Measurements from ENCODE around the gene RITA1.

The RITA1 gene

DNA sequence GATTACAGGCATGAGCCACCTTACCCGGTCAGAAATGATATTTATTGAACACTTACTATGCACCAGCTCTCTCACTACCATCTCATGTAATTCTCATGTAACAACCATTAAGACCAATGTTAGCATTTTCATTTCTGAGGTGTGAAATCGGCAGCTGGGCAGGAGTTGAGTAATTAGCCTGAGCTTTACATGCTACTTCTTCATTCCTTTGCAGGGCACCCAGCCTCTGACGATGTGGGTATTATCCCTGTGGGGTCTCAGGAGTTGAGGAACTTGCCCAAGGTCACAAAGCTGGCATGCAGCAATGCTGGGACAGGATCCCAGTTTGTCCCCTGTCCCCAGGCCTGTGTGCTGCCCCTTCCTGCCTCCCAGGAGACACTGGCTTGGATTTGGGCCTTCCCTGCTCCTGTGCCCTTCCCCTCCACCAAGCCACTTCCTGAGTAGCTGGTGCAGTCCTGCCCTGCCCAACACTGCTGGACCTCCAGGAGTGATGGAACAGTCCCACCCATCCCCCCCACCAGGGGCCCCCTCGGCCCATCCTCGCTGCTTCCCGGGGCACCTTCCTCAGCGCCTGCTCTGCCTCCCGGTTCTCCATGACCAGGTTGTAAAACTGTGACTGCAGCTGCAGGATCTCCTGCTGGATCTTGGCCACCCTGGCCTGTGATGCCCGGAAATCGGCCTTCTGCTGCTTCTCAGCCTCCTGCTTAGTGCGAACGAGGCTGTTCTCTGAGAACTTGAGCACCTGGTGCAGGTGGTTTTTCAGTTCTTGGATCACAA lies 14.7 kb downstream of the RITA1 start:
- H3K4me3 ChIP-seq (ENCODE audit: low read depth, low read length), result no peak overlapping the region
- H3K9ac ChIP-seq, result no peak overlapping the region
- no peaks in the 10 kb centered on the region for H3K79me2 ChIP-seq
- no peaks in the 10 kb centered on the region for H3K9me3 ChIP-seq (ENCODE audit: control insufficient read depth, low read length)
- H3K4me1 ChIP-seq, result peaks cover 24% of the 10 kb centered on the region
- no peaks in the 10 kb centered on the region for H3K27me3 ChIP-seq (ENCODE audit: control insufficient read depth, insufficient read depth, low read length)
- no peak overlapping the region for H2AFZ ChIP-seq
- TF ChIP-seq, protein P1, sequence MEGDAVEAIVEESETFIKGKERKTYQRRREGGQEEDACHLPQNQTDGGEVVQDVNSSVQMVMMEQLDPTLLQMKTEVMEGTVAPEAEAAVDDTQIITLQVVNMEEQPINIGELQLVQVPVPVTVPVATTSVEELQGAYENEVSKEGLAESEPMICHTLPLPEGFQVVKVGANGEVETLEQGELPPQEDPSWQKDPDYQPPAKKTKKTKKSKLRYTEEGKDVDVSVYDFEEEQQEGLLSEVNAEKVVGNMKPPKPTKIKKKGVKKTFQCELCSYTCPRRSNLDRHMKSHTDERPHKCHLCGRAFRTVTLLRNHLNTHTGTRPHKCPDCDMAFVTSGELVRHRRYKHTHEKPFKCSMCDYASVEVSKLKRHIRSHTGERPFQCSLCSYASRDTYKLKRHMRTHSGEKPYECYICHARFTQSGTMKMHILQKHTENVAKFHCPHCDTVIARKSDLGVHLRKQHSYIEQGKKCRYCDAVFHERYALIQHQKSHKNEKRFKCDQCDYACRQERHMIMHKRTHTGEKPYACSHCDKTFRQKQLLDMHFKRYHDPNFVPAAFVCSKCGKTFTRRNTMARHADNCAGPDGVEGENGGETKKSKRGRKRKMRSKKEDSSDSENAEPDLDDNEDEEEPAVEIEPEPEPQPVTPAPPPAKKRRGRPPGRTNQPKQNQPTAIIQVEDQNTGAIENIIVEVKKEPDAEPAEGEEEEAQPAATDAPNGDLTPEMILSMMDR (IDR thresholded peaks at IDR 0.05), result no peak
- H3K4me2 ChIP-seq (ENCODE audit: low read length), result no peak overlapping the region
- no peak overlapping the region for H3K27ac ChIP-seq
- no peaks in the 10 kb centered on the region for H3K36me3 ChIP-seq (ENCODE audit: control insufficient read depth, insufficient read depth, low read length)

DNA sequence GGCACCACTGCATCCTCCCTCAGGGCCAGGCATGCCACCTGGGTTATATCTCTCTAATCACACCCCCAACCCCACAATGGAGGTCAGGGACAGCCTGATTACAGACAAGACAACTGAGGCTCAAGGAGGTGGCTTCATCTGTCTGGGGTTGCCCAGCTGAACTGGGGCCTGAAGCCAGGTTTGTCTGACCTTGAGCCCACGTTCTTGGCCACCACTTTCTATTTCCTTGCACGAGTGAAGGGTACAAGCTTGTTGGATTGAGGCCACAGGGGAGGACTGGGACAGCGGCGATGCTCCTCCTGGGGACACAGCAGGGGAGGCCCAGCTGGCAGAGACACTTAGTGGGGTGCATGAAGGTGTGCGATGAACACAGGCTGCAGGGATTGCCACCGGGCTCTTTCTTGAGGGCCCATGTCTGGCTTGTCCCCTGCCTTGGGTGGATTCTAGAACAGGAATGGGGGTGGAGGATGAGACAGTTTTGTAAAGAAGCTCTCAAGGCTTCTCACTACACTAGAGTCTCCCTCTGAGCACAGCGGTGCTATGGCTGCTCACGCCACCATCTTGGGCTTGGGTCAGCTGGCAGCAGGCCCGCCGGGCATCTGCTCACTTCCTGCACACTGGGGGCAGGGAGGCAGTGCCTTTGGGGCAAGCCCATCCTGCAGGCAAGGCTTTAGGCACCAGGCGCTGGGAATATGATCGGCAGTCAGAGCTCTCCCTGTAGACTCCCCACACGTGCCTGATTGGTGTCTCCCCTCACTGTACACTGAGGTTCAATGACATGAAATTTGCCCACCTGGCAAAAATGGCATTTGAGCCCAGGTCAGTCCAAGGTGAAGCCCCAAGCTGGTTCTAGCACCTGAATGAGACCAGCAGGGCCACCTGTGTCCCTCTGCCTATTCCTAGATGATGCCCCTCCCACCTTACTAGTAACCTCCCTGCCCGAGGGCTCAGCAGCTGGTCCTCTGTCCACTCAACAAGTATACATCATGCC lies 16.0 kb downstream of the RITA1 start:
- H3K9me3 ChIP-seq (ENCODE audit: control insufficient read depth, low read length), result no peaks in the 10 kb centered on the region
- no peak overlapping the region for H3K4me3 ChIP-seq (ENCODE audit: low read depth, low read length)
- TF ChIP-seq, protein P1 (IDR thresholded peaks at IDR 0.05), result no peak
- no peaks in the 10 kb centered on the region for H3K36me3 ChIP-seq (ENCODE audit: control insufficient read depth, insufficient read depth, low read length)
- no peak overlapping the region for H2AFZ ChIP-seq
- H3K4me2 ChIP-seq (ENCODE audit: low read length), result no peak overlapping the region
- H3K27ac ChIP-seq, result no peak overlapping the region
- H3K9ac ChIP-seq, result no peak overlapping the region
- H3K4me1 ChIP-seq, result peaks cover 24% of the 10 kb centered on the region
- no peaks in the 10 kb centered on the region for H3K79me2 ChIP-seq
- no peaks in the 10 kb centered on the region for H3K27me3 ChIP-seq (ENCODE audit: control insufficient read depth, insufficient read depth, low read length)

DNA sequence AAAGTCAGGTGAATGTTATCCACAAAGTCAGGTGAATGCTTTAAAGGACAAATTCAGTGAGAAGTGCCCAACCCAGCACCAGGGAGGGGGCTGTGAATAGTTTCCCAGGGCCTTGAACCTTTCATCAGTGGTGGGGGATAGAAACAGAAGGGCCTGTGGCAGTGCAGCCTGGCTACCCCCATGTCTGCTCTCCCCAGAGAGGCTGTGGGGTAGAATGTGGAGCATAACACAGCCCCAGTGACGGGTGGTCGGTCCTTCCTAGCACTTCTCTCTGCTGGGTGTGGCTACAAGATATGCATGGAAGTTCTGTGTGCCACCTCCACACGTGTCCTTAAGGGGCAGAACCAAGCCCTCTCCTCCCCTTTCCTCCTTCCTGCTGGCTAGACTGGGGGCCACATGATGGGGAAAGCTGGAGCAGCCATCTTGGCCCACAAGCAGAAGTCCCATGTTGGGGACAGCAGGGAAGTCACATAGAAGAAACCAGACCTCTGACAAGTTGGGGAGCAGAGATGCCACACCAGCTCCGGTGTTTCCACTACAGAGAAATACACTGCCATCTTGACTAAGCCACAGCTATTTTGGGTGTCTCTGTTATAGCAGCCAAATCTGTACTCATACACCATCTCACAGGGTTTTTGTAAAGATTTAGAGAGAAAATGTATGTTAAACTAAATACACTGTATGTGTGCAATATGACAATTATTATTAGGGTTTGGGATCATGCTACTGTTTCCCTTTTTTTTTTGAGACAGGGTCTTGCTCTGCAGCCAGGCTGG lies 17.0 kb downstream of the RITA1 start:
- H3K9me3 ChIP-seq (ENCODE audit: control insufficient read depth, low read length), result no peaks in the 10 kb centered on the region
- H3K4me1 ChIP-seq, result peaks cover 22% of the 10 kb centered on the region
- H2AFZ ChIP-seq, result no peak overlapping the region
- no peak overlapping the region for H3K9ac ChIP-seq
- no peak overlapping the region for H3K4me2 ChIP-seq (ENCODE audit: low read length)
- TF ChIP-seq, protein P1 (IDR thresholded peaks at IDR 0.05), result no peak
- H3K79me2 ChIP-seq, result no peaks in the 10 kb centered on the region
- no peaks in the 10 kb centered on the region for H3K36me3 ChIP-seq (ENCODE audit: control insufficient read depth, insufficient read depth, low read length)
- H3K4me3 ChIP-seq (ENCODE audit: low read depth, low read length), result no peak overlapping the region
- no peak overlapping the region for H3K27ac ChIP-seq
- H3K27me3 ChIP-seq (ENCODE audit: control insufficient read depth, insufficient read depth, low read length), result no peaks in the 10 kb centered on the region

DNA sequence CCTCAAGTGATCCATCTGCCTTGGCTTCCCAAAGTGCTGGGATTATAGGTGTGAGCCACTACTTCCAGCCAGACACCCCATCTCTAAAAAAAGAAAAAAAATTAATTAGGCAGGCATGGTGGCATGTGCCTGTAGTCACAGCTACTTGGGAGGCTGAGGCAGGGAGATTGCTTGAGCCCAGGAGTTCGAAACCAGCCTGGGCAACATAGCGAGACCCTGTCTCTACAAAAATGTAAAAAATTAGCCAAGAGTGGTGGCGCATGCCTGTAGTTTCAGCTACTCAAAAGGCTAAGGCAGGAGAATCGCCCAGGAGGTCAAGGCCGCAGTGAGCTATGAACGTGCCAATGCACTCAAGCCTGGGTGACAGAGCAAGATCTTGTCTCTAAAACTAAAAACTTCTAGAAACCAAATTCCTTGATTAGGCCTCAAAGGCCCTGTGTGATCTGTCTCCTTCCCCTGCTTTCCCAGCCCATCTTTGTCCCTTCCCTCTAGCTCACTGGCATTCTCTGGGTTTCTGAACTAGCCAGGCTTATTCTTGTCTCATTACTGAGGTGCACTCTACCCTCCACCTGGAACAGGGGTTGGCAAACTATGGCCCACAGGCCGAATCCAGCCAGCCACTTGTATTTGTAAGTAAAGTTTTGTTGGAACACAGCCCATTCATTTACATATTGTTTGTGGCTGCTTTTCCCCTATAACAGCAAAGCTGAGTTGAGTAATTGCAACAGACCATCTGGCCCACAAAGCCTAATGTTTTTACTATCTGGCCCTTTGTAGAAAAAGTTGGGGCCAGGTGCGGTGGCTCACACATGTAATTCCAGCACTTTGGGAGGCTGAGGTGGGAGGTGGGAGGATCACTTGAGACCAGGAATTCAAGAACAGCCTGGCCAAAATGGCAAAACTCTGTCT lies 18.6 kb downstream of the RITA1 start:
- Histone ChIP-seq H3K27me3 (ENCODE audit: control insufficient read depth, insufficient read depth, low read length) (no peaks in the 10 kb centered on the region), H3K4me3 (ENCODE audit: low read depth, low read length) (no peak overlapping the region), H3K4me2 (ENCODE audit: low read length) (no peak overlapping the region), H3K36me3 (ENCODE audit: control insufficient read depth, insufficient read depth, low read length) (no peaks in the 10 kb centered on the region), H3K9ac (no peak overlapping the region), H2AFZ (peak overlapping the region; percentile 11), H3K9me3 (ENCODE audit: control insufficient read depth, low read length) (no peaks in the 10 kb centered on the region), H3K4me1 (peaks cover 9% of the 10 kb centered on the region), H3K27ac (peak overlapping the region; percentile 11), H3K79me2 (no peaks in the 10 kb centered on the region)
- TF ChIP-seq, protein P1 (IDR thresholded peaks at IDR 0.05), result no peak
